Fibroblast of skin of right quadriceps (primary cell): Measurements from ENCODE around the gene CHID1.

Experiments
- DNase-seq: peaks from one replicate; pipeline ENCODE4 v3.0.0-alpha.2; 2013

The CHID1 gene

GRCh38 chr11:907668-908067, 2.9 kb downstream of the CHID1 start:
- DNase-seq, result no peak

GRCh38 chr11:905952-906351, 4.7 kb downstream of the CHID1 start:
- no peak for DNase-seq

- DNase-seq, result no peak
Measured at GRCh38 chr11:904380-904779, 6.2 kb downstream of the CHID1 start.

- no peak for DNase-seq
Measured at GRCh38 chr11:901452-902061, 9.1 kb downstream of the CHID1 start.

- no peak for DNase-seq
Measured at GRCh38 chr11:900545-900944, 10.1 kb downstream of the CHID1 start.

- DNase-seq, result no peak
Measured at GRCh38 chr11:899724-900123, 10.9 kb downstream of the CHID1 start.

GRCh38 chr11:898540-899190, 11.9 kb downstream of the CHID1 start:
- peak; percentile 8 for DNase-seq

GRCh38 chr11:898143-898511, 12.5 kb downstream of the CHID1 start:
- DNase-seq, result peak; percentile 13

- DNase-seq, result no peak
Measured at GRCh38 chr11:897253-898142, 13.1 kb downstream of the CHID1 start.

GRCh38 chr11:895331-896110, 15.1 kb downstream of the CHID1 start:
- DNase-seq, result no peak

GRCh38 chr11:894575-895201, 15.9 kb downstream of the CHID1 start:
- DNase-seq, result no peak

GRCh38 chr11:893008-893654, 17.5 kb downstream of the CHID1 start:
- no peak for DNase-seq

GRCh38 chr11:890794-891540, 19.6 kb downstream of the CHID1 start:
- no peak for DNase-seq

- DNase-seq, result no peak
Measured at GRCh38 chr11:889687-890475, 20.7 kb downstream of the CHID1 start.

GRCh38 chr11:889257-889656, 21.4 kb downstream of the CHID1 start:
- no peak for DNase-seq

GRCh38 chr11:888310-889212, 22.0 kb downstream of the CHID1 start:
- no peak for DNase-seq

GRCh38 chr11:887589-887988, 23.0 kb downstream of the CHID1 start:
- no peak for DNase-seq

- no peak for DNase-seq
Measured at GRCh38 chr11:886568-886967, 24.0 kb downstream of the CHID1 start.

- no peak for DNase-seq
Measured at GRCh38 chr11:884578-885070, 26.0 kb downstream of the CHID1 start.
